Measurements from ENCODE around the gene TEX14.

DNA sequence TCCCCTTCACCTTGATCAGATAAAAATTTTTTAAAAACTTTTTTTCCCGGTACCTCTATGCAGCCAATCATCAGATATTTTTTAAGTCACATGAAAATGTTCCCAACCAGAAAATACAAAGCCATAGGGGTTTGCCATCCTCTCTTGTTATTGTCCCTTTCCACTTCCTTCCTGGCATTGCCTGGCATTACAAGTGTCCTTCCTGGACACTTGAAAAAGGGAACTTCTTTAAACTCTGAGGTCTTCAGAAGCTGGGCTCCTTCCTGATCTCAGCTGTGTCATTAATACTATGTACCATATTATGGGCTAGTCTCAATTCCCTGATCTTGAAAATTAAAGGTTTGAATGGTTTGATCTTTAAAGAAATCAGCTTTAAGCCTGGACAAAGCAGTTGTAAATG is 64.9 kb downstream of the TEX14 start:
- TF ChIP-seq, protein P1, sequence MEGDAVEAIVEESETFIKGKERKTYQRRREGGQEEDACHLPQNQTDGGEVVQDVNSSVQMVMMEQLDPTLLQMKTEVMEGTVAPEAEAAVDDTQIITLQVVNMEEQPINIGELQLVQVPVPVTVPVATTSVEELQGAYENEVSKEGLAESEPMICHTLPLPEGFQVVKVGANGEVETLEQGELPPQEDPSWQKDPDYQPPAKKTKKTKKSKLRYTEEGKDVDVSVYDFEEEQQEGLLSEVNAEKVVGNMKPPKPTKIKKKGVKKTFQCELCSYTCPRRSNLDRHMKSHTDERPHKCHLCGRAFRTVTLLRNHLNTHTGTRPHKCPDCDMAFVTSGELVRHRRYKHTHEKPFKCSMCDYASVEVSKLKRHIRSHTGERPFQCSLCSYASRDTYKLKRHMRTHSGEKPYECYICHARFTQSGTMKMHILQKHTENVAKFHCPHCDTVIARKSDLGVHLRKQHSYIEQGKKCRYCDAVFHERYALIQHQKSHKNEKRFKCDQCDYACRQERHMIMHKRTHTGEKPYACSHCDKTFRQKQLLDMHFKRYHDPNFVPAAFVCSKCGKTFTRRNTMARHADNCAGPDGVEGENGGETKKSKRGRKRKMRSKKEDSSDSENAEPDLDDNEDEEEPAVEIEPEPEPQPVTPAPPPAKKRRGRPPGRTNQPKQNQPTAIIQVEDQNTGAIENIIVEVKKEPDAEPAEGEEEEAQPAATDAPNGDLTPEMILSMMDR (conservative IDR thresholded peaks at IDR 0.05 in 1 of 2, IDR thresholded peaks at IDR 0.05 in 1 of 2; ENCODE audit: low read depth in 1 of 2, low read length in 2 of 2) = no peak
- TF ChIP-seq EZH2 (IDR thresholded peaks at IDR 0.05; ENCODE audit: low read length, missing control alignments) = no peak

Measured in fibroblast of lung (primary cell).